ENCODE data around the gene CARMIL3.

DNA sequence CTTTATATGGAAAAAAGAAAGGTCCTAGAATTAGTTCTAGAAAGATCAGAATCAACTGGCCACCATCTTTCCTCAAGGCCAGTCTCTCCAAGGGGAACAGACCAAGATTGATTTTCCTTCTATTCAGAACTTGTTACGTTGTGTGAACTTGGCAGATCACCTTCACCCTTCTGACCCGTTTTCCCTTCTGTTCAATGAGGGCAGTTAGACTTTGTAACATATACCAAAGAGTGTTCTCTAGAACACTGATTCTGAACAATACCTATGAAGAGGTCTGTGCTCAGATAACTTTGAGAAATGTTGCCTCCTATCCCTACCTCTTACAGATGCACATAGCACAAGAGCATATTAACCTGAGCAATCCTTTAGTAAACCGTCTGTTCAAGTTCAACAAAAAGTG, 31.7 kb downstream of the CARMIL3 start:
- TF ChIP-seq, protein P1, sequence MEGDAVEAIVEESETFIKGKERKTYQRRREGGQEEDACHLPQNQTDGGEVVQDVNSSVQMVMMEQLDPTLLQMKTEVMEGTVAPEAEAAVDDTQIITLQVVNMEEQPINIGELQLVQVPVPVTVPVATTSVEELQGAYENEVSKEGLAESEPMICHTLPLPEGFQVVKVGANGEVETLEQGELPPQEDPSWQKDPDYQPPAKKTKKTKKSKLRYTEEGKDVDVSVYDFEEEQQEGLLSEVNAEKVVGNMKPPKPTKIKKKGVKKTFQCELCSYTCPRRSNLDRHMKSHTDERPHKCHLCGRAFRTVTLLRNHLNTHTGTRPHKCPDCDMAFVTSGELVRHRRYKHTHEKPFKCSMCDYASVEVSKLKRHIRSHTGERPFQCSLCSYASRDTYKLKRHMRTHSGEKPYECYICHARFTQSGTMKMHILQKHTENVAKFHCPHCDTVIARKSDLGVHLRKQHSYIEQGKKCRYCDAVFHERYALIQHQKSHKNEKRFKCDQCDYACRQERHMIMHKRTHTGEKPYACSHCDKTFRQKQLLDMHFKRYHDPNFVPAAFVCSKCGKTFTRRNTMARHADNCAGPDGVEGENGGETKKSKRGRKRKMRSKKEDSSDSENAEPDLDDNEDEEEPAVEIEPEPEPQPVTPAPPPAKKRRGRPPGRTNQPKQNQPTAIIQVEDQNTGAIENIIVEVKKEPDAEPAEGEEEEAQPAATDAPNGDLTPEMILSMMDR (IDR thresholded peaks at IDR 0.05) = no peak
- TF ChIP-seq POLR2A (IDR thresholded peaks at IDR 0.05) (no peak), POLR2AphosphoS5 (IDR thresholded peaks at IDR 0.05; ENCODE audit: insufficient read depth in 1 of 2, low read depth in 1 of 2) (no peak)

Measured in vagina (tissue), 2 donors.